Stimulated activated CD8-positive, alpha-beta memory T cell treated with anti-CD3 and anti-CD28 coated beads, Interleukin-4, amount 100 ng/mL, for 1 hour (primary cell): ENCODE data around the gene VAC14.

Experiments used
- DNase-seq, 2 donors: peaks; one replicate each; pipeline ENCODE4 v3.0.0-alpha.2; 2020; ENCODE audit warnings: low read depth in 2 of 2, low spot score in 1 of 2

The VAC14 gene

GRCh38 chr16:70664325-70665112 lies 136.4 kb downstream of the VAC14 start:
- DNase-seq = no peak

GRCh38 chr16:70663524-70664324 lies 137.2 kb downstream of the VAC14 start:
- no peak for DNase-seq

GRCh38 chr16:70662991-70663523 lies 137.9 kb downstream of the VAC14 start:
- no peak for DNase-seq

DNA sequence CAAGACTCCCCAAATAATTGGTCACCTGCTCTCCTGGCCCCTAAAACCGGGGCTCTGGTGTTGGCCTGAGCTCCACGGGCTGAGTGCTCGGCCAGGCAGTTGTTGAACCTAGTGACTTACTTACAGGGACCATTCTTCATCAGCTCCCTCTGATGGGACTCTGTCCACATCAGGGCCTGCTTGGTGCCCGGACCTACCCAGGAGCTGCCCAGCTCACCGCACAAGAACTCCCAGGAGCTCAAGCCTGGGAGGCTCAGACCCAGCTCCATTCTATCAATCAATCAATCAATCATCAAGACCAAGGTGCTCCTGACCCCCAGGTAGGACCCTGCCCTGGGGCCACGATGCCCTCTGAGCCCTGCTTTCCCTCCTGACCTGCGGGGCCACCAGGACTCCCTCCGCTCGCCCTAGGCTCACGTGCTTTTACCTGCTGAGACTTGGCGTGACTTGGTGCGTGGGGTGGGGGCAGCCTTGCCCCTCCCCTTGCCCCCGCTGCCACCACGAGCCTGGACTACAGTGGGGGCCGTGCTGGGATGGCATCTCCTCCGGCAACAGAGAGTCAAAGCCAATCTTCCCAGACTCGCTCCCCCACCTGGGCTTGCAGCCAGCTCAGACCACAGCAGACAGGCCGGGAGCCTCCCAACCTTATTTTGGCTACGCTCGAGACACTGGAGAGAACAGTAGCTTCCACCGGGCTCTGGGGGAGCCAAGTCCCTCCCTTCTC lies 138.9 kb downstream of the VAC14 start:
- no peak for DNase-seq

- no peak for DNase-seq
Observed at GRCh38 chr16:70661534-70661917, 139.4 kb downstream of the VAC14 start.

GRCh38 chr16:70660672-70661350 lies 140.1 kb downstream of the VAC14 start:
- no peak for DNase-seq

GRCh38 chr16:70659953-70660671 lies 140.8 kb downstream of the VAC14 start:
- DNase-seq = no peak

DNA sequence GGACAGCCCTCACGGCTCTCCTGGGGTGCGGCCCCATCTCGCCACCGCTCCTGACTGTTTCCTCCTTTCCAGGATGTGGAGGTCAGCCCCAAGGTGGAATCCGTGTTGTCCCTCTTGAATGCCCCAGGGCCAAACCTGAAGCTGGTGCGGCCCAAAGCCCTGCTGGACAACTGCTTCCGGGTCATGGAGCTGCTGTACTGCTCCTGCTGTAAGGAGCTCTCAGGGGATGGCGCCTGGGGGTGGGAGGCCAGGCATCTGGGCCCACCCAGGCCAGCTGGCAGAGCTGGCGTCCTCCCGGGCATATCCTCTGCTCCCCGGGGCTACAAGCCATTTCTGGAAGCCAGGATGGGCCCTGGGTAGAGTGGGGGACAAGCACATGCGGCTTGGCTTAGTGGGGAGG lies 141.4 kb downstream of the VAC14 start:
- DNase-seq = no peak

- no peak for DNase-seq
Observed at GRCh38 chr16:70658921-70659320, 142.0 kb downstream of the VAC14 start.

GRCh38 chr16:70657956-70658355 lies 143.0 kb downstream of the VAC14 start:
- DNase-seq = no peak

DNA sequence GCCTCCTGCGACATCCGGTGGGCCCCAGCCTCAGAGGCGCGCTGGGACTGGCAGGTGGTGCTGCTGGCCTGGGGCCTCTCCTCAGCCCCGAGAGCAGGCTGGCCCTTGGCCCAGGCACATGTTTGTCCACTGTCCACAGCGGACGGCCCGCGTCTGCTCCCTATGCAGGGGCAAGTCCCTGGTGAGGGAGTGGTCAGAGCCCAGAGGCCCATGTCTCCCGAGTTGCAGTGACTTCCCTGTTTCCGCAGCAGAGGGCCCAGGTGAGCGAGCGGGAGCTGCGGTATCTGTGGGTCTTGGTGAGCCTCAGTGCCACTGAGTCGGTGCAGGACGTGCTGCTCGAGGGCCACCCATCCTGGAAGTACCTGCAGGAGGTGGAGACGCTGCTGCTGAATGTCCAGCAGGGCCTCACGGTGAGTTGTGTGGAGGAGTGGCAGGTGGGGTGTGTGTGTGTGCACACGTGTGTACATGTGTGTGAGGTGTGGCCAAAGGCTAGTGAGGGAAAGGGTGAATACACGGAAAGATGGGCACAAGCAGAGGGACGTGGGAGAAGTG lies 144.2 kb downstream of the VAC14 start:
- DNase-seq = no peak

DNA sequence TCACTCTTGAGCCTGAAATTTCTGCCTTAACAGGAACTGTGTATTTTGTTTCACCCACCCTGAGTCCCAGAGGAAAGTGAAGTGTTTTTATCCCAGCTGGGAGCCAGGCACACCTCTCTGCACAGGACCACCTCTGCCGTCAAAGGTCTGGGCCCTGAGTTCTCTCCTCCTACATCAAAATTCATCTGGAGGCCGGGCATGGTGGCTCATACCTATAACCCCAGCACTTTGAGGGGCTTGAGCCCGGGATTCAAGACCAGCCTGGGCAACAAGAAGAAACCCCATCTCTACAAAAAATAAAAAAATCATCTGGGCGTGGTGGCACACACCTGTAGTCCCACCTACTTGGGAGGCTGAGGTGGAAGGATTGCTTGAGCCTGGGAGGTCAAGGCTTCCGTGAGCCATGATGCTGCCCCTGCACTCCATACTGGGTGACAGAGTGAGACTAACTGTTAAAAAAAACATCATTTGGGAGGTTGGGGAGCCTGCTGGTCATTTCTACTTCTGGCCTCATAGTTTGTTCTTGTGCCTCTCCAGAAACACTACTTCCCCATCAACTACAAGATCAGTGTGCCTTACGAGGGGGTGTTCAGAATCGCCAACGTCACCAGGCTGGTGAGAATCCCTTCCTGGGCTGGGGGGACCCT lies 144.8 kb downstream of the VAC14 start:
- no peak for DNase-seq

GRCh38 chr16:70653809-70654771 lies 146.9 kb downstream of the VAC14 start:
- peak; percentile 41 to 61 for DNase-seq

DNA sequence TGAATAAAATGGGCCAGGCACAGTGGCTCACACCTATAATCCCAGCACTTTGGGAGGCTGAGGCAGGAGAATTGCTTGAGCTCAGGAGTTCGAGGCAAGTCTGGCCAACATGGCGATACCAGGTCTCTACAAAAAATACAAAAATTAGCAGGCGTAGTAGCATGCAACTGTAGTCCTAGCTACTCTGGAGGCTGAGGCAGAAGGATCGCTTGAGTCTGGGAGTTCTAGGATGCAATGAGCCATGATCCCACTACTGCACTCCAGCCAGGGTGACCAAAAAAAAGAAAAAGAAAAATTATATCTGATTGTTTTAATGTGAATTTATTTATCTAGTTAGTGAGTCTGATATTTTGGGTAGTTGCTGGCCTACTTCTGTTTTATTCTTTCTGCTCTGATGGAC lies 147.6 kb downstream of the VAC14 start:
- no peak for DNase-seq

- DNase-seq = no peak
Observed at GRCh38 chr16:70652322-70652721, 148.6 kb downstream of the VAC14 start.

- no peak for DNase-seq
Observed at GRCh38 chr16:70651524-70651923, 149.4 kb downstream of the VAC14 start.

DNA sequence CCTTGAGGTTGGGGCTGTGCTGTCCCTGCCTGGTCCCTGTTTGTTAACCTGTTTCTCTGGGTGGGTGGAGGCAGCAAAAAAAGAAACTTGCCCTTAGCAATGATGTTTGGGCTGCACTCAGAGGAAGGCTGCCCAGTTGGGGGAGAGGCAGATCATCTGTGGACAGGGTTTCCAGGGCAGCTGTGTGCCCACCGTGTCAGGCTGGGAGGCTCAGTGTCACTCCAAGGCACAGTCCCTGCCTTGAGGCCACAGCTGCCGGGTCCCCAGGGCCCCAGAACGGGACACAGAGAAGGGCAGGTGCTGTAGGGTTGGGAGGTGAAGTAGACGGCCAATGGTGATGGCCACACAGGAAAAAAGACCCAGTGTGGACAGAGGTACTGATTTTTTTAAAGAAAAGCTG lies 150.7 kb downstream of the VAC14 start:
- no peak for DNase-seq

GRCh38 chr16:70649300-70649699 lies 151.7 kb downstream of the VAC14 start:
- DNase-seq = no peak
